NCI-H146 treated with DMSO at 0.1 percent for 48 hours (cell line): ENCODE data around the gene NSUN6.
"Not testable (repeated sequence)": the region's sequence is repeated elsewhere in the genome, so short reads cannot be mapped to it uniquely, and the experiment has no call there.

Experiments used
- DNase-seq: peaks from one replicate; lab custom pipeline; 2025; ENCODE audit not compliant: unreplicated experiment; lab: John Stamatoyannopoulos, UW

NSUN6 gene

GRCh38 chr10:18659819-18660535 lies 8.6 kb upstream of the NSUN6 start:
- DNase-seq = peak; percentile 82

GRCh38 chr10:18659125-18659818 lies 7.9 kb upstream of the NSUN6 start, which contains the start of gene ARL5B:
TSS of gene ARL5B (plus strand) at chr10:18659431. CDS start at chr10:18659638, 207 bp downstream.
- DNase-seq = peak; percentile 97

- DNase-seq = peak; percentile 50
Observed at GRCh38 chr10:18658271-18659124, 7.1 kb upstream of the NSUN6 start.

- no peak for DNase-seq
Observed at GRCh38 chr10:18656724-18657123, 5.3 kb upstream of the NSUN6 start.

- no peak for DNase-seq
Observed at GRCh38 chr10:18653112-18653511, 1.7 kb upstream of the NSUN6 start.

GRCh38 chr10:18650404-18650997 lies 886 bp downstream of the NSUN6 start:
- DNase-seq = no peak

- DNase-seq = no peak
Observed at GRCh38 chr10:18649364-18649959, 1.9 kb downstream of the NSUN6 start.

GRCh38 chr10:18647945-18648344 lies 3.4 kb downstream of the NSUN6 start:
- DNase-seq = no peak

GRCh38 chr10:18647151-18647550 lies 4.2 kb downstream of the NSUN6 start:
- DNase-seq = no peak

- DNase-seq = not testable (repeated sequence)
Observed at GRCh38 chr10:18639719-18640118, 11.7 kb downstream of the NSUN6 start.

GRCh38 chr10:18637400-18637799 lies 14.0 kb downstream of the NSUN6 start:
- not testable (repeated sequence) for DNase-seq

GRCh38 chr10:18635995-18636394 lies 15.4 kb downstream of the NSUN6 start:
- DNase-seq = no peak

- not testable (repeated sequence) for DNase-seq
Observed at GRCh38 chr10:18632500-18632899, 18.9 kb downstream of the NSUN6 start.

- peak; percentile 85 for DNase-seq
Observed at GRCh38 chr10:18627452-18628018, 23.9 kb downstream of the NSUN6 start.

- DNase-seq = no peak
Observed at GRCh38 chr10:18625886-18626285, 25.5 kb downstream of the NSUN6 start.

GRCh38 chr10:18623671-18624070 lies 27.7 kb downstream of the NSUN6 start:
- not testable (repeated sequence) for DNase-seq

GRCh38 chr10:18620856-18621255 lies 30.5 kb downstream of the NSUN6 start:
- DNase-seq = no peak

GRCh38 chr10:18619016-18619415 lies 32.4 kb downstream of the NSUN6 start:
- DNase-seq = no peak

GRCh38 chr10:18616337-18616736 lies 35.0 kb downstream of the NSUN6 start:
- no peak for DNase-seq

- DNase-seq = no peak
Observed at GRCh38 chr10:18615618-18616017, 35.8 kb downstream of the NSUN6 start.
